DMS153 treated with DMSO at 0.1 percent for 48 hours (cell line): Measurements from ENCODE around the gene SLCO2B1.

Experiments used
- DNase-seq: peaks from one replicate; lab custom pipeline; 2025; ENCODE audit not compliant: unreplicated experiment; lab: John Stamatoyannopoulos, UW

The SLCO2B1 gene

DNA sequence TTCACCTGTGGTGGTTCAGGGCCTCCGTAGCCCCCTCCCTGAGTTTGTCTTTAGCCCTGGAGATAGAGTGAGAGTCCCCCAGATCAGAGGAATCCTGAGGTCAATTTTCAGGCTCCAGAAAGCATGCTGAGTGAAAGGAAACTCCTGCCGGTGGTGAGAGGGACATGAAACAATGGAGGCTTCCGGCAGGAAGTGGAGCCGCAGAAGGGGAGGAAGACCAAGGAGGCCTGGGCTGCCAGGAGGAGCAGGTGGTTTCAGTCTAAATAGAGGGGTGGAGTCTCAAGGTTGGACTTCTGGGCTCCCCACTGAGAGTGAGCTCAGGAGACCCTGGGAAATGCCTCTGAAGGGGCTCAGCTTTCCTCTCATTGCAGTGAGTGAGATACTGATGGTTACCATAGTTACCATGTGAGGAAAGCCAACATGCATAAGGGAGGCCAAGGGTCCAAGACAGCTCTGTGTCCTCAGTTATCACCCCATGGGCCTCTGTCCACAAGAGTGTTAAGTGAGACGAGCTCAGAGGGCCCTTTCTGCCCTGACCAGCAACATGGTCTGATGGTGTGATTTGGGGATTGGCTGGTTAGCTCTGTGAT is 10.7 kb downstream of the SLCO2B1 start:
- no peak for DNase-seq

DNA sequence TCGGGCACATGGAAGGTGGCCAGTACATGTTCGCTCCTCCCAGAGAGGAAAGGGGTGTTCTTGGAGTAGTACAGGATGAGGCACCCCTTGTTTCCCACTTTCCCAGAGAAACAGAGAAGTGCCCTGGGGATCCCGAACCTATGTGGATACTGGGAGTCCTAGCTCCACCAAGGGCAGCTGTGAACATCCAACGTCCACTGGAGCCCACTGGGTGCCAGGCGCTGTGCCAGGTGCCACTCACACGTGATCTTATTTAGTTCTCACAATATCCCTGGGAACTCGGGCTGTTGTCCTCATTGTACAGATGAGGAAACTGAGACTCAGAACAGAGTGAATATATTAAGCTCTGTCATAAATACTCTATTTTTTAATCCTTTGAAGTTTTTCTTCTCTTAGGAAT is 12.0 kb downstream of the SLCO2B1 start:
- no peak for DNase-seq

DNA sequence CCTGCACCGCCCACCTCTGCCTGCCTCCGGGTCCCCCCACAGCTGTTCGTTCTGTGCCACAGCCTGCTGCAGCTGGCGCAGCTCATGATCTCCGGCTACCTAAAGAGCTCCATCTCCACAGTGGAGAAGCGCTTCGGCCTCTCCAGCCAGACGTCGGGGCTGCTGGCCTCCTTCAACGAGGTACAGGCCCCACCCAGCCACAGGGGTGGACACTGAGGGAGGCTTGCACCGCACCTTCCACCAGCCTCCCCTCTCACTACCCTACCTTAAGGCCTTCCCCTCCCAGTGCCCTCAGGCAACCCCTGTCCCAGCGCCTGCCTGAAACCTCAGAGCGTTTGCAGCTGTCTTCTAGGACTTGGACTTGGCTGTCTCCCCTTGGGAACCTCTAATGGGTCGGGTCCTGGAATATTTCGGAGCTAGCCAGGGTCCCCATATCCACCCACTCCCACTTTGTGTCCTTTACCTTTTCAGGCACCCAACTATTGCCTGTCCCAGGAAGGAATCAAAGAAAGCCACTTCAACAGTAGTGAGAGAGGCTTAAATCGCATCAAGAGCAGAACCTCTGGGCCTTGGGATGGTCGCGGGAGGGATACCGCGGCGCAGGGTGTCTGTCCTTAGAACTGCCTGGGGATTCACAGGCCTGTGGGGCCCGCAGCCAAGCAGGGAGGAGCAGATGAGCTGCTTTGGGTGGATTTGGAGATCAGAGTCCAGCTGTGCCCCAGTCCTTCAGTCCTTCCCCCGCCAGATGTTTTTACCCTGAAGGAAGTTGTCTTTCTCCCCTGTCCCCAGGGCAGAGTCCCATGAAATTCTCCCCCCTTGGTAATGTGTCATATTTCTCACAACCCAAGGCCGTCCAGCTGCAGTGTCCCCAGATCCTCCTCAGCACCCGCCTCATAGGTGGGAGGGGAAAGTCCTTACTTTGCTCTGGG is 13.3 kb downstream of the SLCO2B1 start:
- no peak for DNase-seq

DNA sequence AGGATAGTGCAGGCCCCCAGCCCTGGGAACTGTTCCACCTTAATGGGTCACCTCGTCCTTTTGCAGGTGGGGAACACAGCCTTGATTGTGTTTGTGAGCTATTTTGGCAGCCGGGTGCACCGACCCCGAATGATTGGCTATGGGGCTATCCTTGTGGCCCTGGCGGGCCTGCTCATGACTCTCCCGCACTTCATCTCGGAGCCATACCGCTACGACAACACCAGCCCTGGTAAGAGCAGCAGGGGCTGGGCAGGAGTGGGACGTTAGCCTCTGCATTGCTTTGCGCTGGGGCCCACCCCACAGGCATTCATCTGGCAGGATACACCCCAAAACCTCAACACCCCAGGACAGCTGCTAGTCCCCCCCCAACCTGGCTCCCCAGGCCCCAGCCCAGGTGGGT is 14.8 kb downstream of the SLCO2B1 start:
- no peak for DNase-seq

DNA sequence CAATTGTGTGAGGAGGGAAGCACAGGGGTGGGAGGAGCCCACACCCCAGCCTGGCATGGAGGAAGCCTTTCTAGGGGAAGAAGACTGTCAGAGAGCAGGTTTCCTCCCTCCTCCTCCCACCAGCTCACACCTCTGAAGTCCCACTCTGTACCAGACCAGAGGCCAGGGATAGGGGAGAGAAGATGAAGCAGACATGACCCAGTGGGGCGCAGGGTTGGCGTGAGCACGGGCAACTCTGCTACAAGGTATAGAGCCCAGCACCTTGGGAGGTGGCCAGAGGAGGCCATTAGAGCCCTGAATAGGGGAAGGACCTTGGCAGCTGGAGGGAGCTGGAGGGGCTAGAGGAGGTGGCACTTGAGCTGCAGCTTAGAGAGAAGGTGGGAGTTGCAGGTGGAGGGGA is 15.9 kb downstream of the SLCO2B1 start:
- DNase-seq, result no peak

DNA sequence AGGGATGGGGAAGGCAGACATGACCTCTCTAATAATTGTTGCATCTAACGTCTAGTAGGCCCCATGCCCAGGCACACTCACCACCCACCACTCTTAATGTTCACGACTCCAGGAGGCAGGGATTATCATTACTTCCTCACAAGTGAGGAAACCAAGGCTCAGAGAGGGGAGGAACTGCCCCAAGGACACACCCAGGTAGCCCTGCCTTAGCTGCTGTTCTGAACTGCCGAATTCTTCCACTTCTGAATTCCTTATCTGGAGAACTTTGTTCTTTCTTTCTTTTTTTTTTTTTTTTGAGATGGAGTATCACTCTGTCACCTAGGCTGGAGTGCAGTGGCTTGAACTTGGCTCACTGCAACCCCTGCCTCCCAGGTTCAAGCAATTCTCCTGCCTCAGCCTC is 16.7 kb downstream of the SLCO2B1 start:
- DNase-seq, result no peak

DNA sequence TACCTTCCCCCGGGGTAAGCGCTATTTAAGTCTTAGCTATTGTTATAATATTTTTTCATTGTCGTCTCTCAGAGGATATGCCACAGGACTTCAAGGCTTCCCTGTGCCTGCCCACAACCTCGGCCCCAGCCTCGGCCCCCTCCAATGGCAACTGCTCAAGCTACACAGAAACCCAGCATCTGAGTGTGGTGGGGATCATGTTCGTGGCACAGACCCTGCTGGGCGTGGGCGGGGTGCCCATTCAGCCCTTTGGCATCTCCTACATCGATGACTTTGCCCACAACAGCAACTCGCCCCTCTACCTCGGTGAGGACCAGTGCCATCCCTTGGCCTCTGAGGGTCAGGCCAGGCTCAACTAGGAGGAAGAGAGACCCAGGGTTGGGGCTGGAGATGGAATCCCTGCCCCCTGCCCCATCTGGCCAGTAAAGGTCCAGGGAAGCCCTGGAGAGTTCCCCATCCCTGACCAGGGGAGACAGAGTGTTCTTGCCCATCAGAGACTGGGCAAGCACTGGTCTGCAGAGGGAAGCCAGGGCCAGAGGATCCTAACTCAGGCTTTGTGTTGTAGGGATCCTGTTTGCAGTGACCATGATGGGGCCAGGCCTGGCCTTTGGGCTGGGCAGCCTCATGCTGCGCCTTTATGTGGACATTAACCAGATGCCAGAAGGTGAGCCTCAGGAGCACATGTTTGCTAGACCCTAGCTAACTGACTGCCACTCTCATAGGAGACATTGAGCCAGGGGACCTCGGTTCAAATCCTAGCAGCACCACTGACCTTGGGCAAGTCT is 18.4 kb downstream of the SLCO2B1 start:
- DNase-seq, result no peak

DNA sequence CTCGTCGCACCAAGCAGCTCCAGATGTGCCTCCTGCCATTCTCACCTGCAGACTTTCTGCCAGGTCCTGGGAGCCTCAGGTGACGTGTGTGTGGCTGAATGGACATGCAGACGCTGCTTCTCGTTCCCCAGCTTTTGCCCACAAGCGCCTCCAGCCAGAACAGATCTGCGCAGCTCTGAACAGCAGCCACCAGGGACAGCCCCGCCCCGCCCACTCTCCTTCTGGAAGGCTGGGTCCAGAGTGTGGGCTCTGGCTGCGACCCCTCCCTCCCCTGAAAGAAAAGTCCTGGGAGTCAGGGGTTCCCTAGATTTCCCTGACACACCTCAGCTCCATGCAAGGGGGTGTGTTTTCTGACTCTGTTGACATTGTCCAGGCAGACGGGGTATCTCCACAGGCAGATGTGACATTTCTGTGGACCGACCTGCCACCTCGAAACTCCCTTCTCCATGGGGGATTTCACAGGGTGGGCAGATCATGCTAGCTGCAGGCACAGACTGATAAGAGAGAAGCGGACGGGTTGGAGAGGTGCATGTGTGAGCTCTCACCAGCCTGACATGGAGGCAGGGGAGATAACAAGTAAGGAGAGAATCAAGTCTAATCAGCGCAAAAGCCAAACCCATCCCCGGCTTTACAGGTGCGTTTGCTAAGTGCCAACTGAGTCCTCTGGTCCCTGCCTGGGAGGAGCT is 19.8 kb downstream of the SLCO2B1 start:
- DNase-seq, result no peak

DNA sequence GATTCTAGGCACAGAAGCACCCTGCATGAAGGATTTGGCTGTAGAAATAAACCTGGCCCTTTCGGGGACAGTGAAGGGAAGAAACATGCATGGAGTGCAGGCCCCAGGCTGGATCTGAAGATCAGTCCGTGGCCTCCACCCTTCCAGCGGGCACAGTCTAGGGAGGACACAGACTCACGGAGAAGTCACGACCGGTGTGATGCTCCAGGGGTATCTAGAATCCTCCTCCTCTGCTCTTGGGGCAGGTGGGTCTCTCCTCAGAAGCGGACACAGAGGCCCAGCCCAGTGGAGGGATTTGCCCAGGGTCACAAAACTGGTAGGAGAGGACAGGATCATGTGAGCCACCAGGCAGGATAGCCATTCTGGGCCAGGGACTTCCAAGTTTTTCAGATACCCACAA is 22.4 kb downstream of the SLCO2B1 start:
- no peak for DNase-seq

DNA sequence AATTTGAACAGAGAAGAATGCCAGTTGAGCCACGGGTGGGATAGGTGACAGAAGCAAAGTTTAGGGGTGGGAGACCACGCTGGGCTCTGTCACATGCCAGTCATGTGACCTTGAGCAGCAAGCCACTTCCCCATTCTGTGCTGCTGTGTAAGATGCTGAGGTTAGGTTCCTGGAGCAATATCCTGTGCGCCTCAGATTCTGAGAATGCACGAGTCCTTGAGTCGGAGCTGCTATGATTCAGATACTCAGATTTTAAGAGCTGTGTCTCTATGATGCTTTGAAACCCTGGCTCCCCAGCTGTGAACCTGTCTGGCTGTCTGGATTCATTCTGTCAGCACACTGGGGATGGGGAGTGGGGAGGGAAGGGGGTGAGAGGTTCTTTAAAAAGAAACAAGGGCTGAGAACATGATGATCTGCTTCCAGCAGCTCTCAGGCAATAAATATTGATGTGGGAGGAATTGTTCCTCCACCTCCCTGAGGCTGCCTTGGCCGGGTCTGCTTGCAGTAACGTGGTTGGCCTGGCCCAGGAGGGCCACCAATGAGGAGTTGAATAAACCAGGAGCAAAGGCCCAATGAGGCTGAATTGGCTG is 24.0 kb downstream of the SLCO2B1 start:
- no peak for DNase-seq

DNA sequence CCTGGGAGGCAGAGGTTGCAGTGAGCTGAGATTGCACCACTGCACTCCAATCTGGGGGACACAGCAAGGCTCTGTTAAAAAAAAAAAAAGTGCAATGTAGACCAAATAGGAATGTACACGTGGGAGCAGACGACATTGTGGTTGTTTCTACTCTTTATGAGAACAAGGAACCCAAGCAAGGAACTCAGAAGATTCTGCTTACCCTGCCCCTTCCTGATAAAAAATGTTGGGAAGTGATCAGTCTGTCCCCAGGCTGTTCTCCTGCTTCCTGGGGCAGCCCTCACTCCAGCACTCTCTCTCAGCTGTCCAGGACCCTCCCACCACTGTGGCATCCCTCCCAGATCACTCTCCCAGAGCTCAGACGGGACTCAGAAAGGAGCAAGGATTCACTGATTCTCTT is 31.8 kb downstream of the SLCO2B1 start:
- DNase-seq, result no peak

DNA sequence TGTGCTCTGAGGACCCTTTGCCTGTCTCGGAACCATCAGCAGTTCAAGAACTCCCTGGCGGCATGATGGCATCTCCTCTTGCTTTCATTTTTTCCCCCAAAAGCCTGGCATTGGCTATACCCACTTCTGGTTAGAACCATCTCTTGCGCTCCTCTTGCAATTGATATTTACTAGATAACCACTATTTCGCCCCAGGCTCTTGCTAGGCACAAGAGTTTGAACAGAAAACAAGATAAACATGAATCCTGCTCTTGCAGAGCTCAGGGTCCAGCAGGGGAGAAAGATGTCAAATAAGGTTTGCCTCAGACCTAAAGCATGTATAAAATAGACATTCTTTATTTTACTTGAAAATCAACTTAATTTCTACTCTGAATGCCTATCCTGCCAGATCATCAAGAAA is 33.1 kb downstream of the SLCO2B1 start:
- DNase-seq, result no peak

DNA sequence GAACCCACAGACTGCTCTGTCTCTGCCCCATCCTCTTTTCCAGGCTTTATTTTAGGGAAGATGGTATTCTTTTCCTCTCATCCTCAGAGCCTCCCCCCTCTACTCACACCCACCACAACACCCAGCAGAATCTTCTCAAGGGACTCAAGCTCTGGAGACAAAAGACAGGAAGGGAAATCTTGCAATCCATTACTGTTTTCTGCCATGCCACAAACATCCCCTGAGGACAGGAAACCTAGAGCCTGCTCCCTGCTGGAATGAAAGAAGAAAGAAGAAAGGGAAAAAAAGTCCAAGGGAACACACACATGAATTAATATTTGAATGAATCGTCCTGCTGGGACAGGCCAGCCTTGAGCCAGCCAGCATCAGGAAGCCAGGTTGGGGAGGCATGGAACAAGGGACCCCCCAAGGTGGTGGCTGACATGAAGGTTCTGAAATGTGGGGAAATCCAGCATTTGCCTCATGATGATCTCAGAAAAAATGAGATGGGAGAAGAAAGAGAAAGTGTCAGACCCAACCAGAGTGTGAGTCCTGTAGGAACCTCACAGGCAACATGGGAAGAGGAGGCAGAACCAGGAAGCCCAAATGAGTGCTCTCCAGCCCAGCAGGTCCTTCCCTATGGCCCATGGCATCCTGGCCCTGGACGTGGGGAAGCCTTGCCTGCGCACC is 34.0 kb downstream of the SLCO2B1 start:
- DNase-seq, result no peak

DNA sequence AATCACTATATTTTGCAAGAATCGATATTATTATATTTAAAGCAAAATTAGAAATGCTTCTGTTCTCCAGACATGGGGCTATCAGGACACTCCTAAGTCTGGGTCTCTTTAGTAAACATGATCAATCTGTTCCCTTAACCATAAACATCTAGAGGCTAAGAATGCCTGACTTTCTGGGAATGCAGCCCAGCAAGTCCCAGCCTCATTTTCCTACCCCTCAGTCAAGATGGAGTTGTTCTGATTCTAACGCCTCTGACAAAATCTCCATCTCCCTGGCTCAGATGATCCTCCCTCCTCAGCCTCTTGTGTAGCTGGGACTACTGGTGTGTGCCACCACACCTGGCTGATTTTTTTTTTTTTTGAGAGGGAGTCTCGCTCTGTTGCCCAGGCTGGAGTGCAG is 35.0 kb downstream of the SLCO2B1 start:
- no peak for DNase-seq

DNA sequence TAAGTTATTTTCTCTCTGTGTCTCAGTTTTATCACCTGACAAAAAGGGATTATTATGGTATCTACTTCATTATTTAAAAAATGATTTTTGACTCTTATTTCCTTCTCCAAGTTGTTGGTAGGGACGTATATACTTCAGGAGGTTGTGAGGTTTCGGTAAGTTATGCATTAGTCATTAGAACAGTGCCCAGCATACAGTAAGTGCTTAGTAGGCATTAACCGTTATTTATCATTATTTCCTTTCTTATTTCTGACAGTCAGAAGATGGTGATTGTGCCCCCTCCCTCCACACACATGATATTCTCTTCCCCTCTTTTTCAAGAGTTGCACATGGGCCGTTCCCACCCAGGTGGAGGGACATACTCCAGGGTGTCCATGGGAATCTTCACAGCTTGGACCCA is 36.1 kb downstream of the SLCO2B1 start:
- DNase-seq, result no peak

DNA sequence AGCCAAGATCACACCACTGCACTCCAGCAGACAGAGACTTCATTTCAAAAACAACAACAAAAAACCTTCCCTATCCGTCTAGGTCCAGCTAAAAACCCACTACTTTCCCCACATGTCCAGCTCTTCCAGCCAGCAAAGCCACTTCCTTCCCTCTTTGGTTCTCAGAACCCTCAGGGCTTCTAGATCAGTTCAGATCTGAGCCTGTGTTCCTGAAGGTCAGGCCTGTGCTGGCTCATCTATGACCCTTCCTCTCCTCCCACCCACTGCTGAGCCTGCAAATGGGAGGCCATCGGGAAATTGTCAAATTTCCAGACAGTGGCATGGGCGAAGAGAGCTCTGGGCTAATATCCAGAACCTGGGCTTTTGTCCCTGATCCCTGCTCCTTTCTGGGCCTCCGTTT is 37.8 kb downstream of the SLCO2B1 start:
- DNase-seq, result no peak

DNA sequence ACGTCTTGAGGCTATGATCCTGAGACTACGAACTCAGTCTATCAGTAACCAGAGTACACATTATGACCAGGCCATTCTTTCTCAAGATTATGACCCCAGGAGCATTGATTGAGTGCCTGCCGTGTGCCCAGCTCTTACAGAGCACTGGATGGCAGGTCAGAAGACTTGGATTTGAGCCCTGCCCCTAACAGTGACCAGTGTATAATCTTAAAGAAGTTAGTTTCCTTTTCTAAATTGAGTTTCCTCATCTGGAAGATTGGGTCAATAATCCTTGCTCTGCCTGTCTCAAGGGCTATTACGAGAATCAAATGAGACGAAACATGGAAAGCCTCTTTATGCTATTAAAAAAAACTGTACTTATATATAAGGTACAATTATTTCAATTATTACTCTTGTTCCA is 38.2 kb downstream of the SLCO2B1 start:
- DNase-seq, result no peak

DNA sequence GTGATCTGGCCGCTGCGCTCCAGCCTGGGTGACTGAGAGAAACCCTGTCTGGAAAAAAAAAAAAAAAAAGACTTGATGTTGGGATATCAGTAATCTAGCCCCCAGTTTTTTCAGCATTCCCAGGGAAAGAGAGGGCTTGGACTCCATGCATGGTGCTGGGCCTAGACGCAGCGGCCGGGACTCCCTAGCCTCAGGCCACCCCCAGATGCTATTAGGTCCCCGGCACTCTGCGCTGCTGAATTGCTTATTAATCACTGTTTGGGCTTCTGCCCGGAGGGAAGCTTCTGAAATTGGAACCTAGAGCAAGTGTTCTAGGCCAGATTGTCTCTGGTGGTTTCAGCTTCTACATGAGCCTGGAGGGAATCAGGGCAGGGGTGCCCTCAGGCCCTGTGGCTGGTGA is 39.0 kb downstream of the SLCO2B1 start:
- DNase-seq, result no peak

DNA sequence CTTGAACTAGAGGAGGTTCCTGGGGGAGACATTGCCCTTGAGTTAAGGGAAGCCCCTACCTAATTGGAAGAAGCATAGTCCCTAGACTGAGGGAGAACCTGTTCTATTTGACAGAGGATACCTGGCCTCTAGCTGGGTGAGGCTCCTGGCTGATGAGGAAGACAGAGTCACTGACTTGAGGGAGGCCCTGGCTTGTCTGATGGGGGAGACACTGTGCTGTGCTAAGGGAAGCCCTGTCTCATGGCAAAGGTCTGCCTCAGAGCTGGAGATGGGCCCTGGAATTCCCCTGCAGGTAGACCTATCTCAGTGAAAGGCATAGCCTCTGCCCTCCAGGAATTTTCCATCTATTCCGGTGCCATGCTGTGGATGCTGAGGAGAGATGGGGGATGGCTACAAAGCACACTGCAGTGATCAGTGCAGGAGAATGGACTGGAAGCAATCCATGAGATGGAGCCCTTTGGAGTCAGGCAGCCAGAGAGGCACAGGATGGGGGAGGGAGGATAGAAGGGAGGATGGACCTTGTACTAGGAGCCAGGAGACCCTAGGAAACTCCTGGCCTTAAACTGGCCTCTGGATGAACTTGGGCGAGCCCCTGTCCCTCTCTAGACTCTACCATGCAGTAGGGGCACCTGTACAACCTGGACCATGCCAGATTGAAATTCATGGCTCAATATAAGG is 39.9 kb downstream of the SLCO2B1 start:
- DNase-seq, result no peak

DNA sequence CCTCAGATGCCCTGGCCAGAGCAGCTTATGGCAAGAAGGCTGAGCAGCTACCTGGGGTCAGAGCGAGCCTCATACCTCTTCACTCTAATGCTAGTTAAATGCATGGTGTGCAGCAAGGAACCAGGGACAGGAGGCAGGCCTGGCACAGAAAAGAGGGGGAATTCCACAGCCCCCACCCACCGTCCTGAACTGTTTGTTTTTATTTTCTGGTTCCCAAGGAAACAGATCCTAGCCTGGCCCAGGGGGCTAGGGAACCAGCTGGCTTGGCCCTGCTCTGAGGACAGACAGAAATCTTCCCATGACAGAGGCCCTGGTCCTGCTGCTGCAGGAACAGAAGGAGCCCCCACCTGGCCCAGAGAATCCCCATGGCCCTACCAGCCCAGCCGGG is 40.4 kb downstream of the SLCO2B1 start:
- no peak for DNase-seq
